SIG-M5 (cell line): ENCODE data around the gene SPCS1.

Source experiments
- DNase-seq: peaks from one replicate; lab custom pipeline; 2025; lab: John Stamatoyannopoulos, UW

The SPCS1 gene

DNA sequence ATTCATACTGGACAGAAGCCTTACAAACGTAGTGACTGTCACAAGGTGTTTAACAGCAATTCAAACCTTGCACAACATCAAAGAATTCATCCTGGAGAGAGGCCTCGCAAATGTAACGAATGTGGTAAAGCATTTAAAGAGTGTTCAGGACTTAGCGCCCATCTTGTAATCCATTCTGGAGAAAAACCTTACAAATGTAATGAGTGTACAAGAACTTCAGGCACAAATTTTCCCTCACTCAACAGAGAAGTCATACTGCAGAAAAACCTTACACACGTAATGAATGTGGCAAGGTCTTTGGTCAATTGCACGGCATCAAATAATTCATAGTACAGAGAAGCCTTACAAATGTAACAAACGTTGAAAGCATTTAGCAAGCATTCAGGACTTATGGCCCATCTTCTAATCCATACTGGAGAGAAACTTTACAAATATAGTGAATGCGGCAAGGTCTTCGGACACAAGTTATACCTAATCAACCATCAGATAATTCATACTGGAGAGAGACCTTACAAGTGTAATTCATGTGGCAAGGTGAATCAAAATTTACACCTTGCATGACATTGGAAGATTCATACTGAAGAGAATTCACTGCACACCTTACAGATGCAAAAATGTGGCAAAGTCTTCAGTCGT is 27.5 kb downstream of the SPCS1 start:
- no peak for DNase-seq

DNA sequence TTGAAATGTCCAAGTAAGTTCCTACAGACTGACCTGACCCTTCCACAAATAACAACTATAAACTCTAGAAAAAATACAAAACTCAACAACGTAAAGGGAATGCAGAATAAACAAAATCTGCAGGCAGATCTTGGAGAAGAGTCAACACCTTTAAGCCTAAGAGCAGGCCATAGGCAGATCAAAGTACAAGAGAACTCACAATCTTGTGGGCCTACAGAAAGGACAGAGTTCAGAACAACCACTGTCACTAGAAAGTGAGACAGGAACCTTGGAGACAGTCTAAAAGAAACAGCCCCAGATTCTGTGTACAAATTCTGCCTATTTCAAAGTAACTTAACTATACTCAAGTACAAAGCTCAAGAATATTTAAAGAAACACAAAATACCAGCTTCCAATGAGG is 33.8 kb downstream of the SPCS1 start:
- DNase-seq: no peak

DNA sequence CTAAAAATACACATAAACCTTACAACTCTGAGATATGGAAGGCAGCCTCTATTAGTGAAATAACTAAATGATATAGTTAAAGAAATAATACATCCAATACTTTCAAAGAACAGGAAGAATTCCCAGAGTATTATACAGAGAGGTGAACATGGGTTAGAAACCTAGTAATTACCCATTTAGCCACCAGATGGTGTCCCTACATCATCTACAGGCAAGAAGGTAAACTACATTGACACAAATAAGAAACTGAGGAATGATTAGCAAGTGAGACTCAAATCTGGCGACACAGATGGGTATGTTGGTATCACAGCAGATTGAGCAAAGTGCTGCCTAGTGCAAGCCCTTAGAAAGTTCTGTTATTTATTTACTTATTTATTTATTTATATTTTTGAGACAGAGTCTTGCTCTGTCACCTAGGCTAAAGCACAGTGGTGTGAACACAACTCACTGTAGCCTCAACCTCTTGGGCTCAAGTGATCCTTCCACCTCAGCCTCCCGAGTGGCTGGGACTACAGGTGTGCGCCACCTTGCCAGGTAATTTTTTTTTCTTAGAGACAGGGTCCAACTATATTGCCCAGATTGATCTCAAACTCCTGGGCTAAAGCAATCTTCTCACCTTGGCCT is 36.6 kb downstream of the SPCS1 start:
- DNase-seq: no peak

DNA sequence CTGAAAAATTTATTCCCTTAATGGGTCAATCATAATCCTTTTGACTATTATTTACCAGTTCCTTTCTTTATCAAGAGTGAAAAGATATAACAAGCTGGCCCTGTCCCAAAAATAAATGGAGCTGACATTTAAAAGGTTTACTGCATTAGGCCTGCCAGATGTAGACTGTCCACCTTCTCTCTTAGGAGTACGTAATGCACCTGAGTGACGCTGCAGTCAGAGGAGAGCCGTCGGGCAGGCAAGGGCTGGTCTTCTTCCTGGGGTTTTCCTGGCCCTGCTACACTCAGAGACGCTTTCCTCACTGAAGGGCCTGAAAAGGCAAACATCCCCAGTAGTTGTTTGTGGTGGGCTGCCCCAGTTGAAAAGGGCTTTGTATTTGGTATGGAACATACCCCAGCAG is 37.2 kb downstream of the SPCS1 start:
- DNase-seq: no peak

DNA sequence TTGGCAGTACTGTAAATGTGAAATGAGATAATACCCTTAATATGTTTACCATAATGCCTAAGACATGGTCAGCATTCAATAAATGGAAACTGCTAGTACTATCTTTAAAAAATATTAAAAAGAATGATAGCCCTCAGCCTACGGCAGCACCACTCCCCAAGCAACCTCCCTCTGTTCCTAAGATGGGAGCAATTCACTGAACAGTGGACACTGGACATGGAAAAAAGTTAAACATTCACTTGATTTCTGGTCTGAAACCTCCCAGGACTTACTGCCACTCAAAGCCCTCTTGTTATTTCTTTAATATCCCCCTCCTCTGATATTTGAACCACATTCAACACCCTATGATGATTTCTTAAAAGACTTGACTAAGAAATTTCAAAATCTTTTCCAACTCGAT is 37.8 kb downstream of the SPCS1 start:
- DNase-seq: no peak

DNA sequence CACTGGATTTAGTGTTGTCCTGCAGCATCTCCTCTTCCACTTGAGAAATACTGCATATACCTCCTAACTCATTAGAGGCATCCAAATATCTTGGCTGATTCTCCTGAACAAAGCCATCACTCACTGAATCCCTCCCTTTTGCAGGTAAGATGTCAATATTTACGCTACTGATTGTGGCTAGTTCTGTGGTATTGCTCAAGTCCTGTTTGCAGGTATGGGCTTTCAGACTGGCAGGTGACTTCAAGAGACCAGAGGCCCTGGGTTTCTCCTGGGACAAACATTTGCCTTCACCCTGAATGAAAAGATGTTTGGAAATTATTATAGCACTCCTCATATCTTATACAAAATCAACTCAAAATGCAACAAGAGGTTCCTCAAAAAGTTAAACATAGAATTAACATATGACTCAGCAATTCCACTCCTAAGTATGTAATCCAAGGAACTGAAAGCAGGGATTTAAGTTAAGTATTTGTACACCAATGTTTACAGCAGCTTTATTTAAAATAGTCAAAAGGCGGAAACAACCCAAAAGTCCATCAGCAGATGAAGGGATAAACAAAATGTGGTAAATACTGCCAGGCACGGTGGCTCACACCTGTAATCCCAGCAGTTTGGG is 46.2 kb downstream of the SPCS1 start:
- DNase-seq: no peak

DNA sequence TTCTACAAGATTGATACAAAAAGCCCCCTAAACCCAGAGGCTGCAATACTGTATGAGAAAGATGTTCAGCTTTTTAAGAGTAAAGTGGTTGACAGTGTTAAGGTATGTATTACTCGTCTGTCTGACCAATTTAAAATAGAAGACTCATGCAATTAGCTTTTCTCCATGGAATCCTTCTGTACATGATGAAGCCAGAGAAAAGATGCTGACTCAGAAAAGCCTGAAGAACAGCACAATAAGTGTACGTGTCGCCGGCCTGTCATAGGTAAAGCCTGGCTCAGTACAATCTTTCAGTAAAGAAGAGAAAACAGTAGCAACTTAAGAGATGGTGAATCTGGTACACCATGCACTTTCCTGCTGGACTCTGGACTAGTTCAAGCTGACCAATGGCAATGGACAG is 48.5 kb downstream of the SPCS1 start:
- no peak for DNase-seq

DNA sequence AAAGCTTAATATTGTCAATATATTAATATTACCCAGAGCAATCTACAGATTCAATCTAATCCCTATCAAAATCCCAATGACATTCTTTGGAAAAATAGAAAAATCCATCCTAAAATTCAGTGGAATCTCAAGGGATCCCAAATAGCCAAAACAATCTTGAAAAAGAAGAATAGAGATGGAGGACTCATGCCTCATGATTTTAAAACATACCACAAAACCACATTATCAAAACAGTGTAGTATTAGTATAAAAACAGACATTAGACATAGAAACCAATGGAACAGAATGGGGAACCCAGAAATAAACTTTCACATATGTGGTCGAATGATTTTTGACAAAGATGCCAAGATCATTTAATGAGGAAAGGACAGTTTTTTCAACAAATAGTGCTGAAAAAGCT is 50.2 kb downstream of the SPCS1 start:
- DNase-seq: no peak
